ENCODE data around the gene RBM28. TPM values are rescaled to one million over a fixed set of nuclear protein-coding genes. Genes with fewer than 3 reads are reported as not detected.

RBM28 gene
- total and polyA plus RNA-seq, 8 donors = 21.5 to 63.2 (median 56.9) TPM

GRCh38 chr7:128309976-128310375, 33.7 kb downstream of the RBM28 start:
- Histone ChIP-seq H3K27me3 (no peaks in the 10 kb centered on the region), H3K9me3 (no peaks in the 10 kb centered on the region), H3K4me3 (no peak overlapping the region), H3K27ac (no peak overlapping the region), H3K4me1 (no peaks in the 10 kb centered on the region), H3K36me3 (peaks cover 0 to 100% of the 10 kb centered on the region in 2 donors)
- intact Hi-C loops (cut with DNase I) = no loop called here
- no peak for TF ChIP-seq CTCF (IDR thresholded peaks at IDR 0.05)
- ATAC-seq (no peak), DNase-seq (no peak)

GRCh38 chr7:128309124-128309523, 34.6 kb downstream of the RBM28 start:
- no peak overlapping the region for H3K27ac ChIP-seq
- no peaks in the 10 kb centered on the region for H3K9me3 ChIP-seq
- no peak for TF ChIP-seq CTCF (IDR thresholded peaks at IDR 0.05)
- H3K27me3 ChIP-seq = no peaks in the 10 kb centered on the region
- no peak for DNase-seq
- peaks cover 0 to 97% of the 10 kb centered on the region in 2 donors for H3K36me3 ChIP-seq
- H3K4me1 ChIP-seq = no peaks in the 10 kb centered on the region
- ATAC-seq = no peak
- intact Hi-C loops (cut with DNase I) = no loop called here
- no peak overlapping the region for H3K4me3 ChIP-seq

- no peaks in the 10 kb centered on the region for H3K9me3 ChIP-seq
- intact Hi-C loops (cut with DNase I) = no loop called here
- H3K27me3 ChIP-seq = no peaks in the 10 kb centered on the region
- DNase-seq (no peak), ATAC-seq (no peak)
- H3K36me3 ChIP-seq = peaks cover 0 to 89% of the 10 kb centered on the region in 2 donors
- no peaks in the 10 kb centered on the region for H3K4me1 ChIP-seq
- no peak for TF ChIP-seq CTCF (IDR thresholded peaks at IDR 0.05)
- H3K4me3 ChIP-seq = no peak overlapping the region
- no peak overlapping the region for H3K27ac ChIP-seq
Measured at GRCh38 chr7:128307061-128307460, 36.6 kb downstream of the RBM28 start.

GRCh38 chr7:128304212-128304611, 39.5 kb downstream of the RBM28 start:
- no peak for ATAC-seq
- H3K36me3 ChIP-seq = peaks cover 0 to 60% of the 10 kb centered on the region in 2 donors

GRCh38 chr7:128303643-128304042, 40.1 kb downstream of the RBM28 start:
- no peak for TF ChIP-seq CTCF (IDR thresholded peaks at IDR 0.05)
- H3K27ac ChIP-seq = no peak overlapping the region
- ATAC-seq (no peak), DNase-seq (no peak)
- H3K4me1 ChIP-seq = peaks cover 0 to under 1% of the 10 kb centered on the region in 2 donors
- H3K4me3 ChIP-seq = no peak overlapping the region
- intact Hi-C loops (cut with DNase I) = no loop called here
- H3K36me3 ChIP-seq = peaks cover 0 to 55% of the 10 kb centered on the region in 2 donors
- H3K27me3 ChIP-seq = no peaks in the 10 kb centered on the region
- no peaks in the 10 kb centered on the region for H3K9me3 ChIP-seq

More at GRCh38 chr7:128304212-128304611, 39.5 kb downstream of the RBM28 start:
- intact Hi-C loops (cut with DNase I) = no loop called here
- Histone ChIP-seq H3K9me3 (no peaks in the 10 kb centered on the region), H3K4me3 (no peak overlapping the region), H3K27me3 (no peaks in the 10 kb centered on the region), H3K27ac (no peak overlapping the region), H3K4me1 (no peaks in the 10 kb centered on the region)
- no peak for DNase-seq
- no peak for TF ChIP-seq CTCF (IDR thresholded peaks at IDR 0.05)
